ENCODE results near the gene ZFP2.

The ZFP2 gene

GRCh38 chr5:178981381-178981780 is 85.7 kb downstream of the ZFP2 start:
- no peak for DNase-seq (ENCODE audit: low read depth in 2 of 2)

Data from activated CD4-positive, alpha-beta T cell treated with anti-CD3 and anti-CD28 coated beads for 24 hours (primary cell).